DOHH2 (cell line): ENCODE data around the gene GRIN2C.
A peak's percentile ranks its signal among the peaks of the same experiment; 100 is the strongest.

Source experiments
- H3F3A ChIP-seq: fragments of 200-600 bp; sonication (generic), shearing (Covaris generic); 2 replicates; pipeline ENCODE4 v1.6.0; 2016; ENCODE audit warnings: antibody characterized with exemption, mild to moderate bottlenecking; ENCODE audit not compliant: control insufficient read depth, insufficient read depth
- H3K27ac ChIP-seq: fragments of 200-600 bp; sonication (generic); 2 replicates; pipeline ENCODE4 v1.5.1; 2014; ENCODE audit warnings: low read depth, mild to moderate bottlenecking, low read length, moderate library complexity
- H3K27me3 ChIP-seq: fragments of 200-600 bp; sonication (generic); 2 replicates; pipeline ENCODE4 v1.6.1; 2014; ENCODE audit warnings: mild to moderate bottlenecking, low read length, mixed read lengths; ENCODE audit not compliant: control insufficient read depth
- H3K36me3 ChIP-seq: fragments of 200-600 bp; sonication (generic); 2 replicates; pipeline ENCODE4 v1.6.1; 2014; ENCODE audit warnings: mild to moderate bottlenecking, low read length, moderate library complexity, mixed read lengths; ENCODE audit not compliant: control insufficient read depth
- H3K4me1 ChIP-seq: fragments of 200-600 bp; sonication (generic); 2 replicates; pipeline ENCODE4 v1.6.1; 2014; ENCODE audit warnings: mild to moderate bottlenecking, low read length, mixed read lengths; ENCODE audit not compliant: control insufficient read depth
- H3K4me2 ChIP-seq: fragments of 200-600 bp; sonication (generic); 2 replicates; pipeline ENCODE4 v1.6.0; 2014; ENCODE audit warnings: mild to moderate bottlenecking, low read length, moderate library complexity
- H3K4me3 ChIP-seq: fragments of 200-600 bp; sonication (generic); 2 replicates; pipeline ENCODE4 v1.5.1; 2014; ENCODE audit warnings: mild to moderate bottlenecking, low read length, mixed read lengths
- H3K79me2 ChIP-seq: fragments of 200-600 bp; sonication (generic); 2 replicates; pipeline ENCODE4 v1.6.1; 2014; ENCODE audit warnings: mild to moderate bottlenecking, low read length, mixed read lengths; ENCODE audit not compliant: control insufficient read depth
- H3K9me2 ChIP-seq: fragments of 200-600 bp; sonication (generic); replicated peaks from 2 replicates; pipeline ENCODE4 v1.6.1; 2014; ENCODE audit warnings: mild to moderate bottlenecking, low read length, mixed read lengths; ENCODE audit not compliant: control insufficient read depth
- H3K9me3 ChIP-seq: fragments of 200-600 bp; sonication (generic); 2 replicates; pipeline ENCODE4 v1.6.1; 2014; ENCODE audit warnings: antibody characterized with exemption, low read length, mixed read lengths; ENCODE audit not compliant: control insufficient read depth, insufficient read depth
- H4K20me1 ChIP-seq: fragments of 200-600 bp; sonication (generic); 2 replicates; pipeline ENCODE4 v1.6.0; 2014; ENCODE audit warnings: low read depth, mild to moderate bottlenecking, antibody characterized with exemption, low read length, moderate library complexity; ENCODE audit not compliant: control insufficient read depth, insufficient read depth
- CTCF ChIP-seq: fragments of 200-600 bp; sonication (generic); IDR thresholded peaks from one replicate; pipeline ENCODE4 v1.5.1; 2014; ENCODE audit warnings: antibody characterized with exemption, mild to moderate bottlenecking, low read depth, low read length; ENCODE audit not compliant: poor library complexity, severe bottlenecking
- EZH2phosphoT487 ChIP-seq: fragments of 200-600 bp; sonication (generic); IDR thresholded peaks from 2 replicates; pipeline ENCODE4 v1.6.1; 2017; ENCODE audit warnings: borderline replicate concordance, mild to moderate bottlenecking, antibody characterized with exemption, low read length, moderate library complexity, mixed read lengths

Gene GRIN2C

GRCh38 chr17:74840989-74841666 lies 18.6 kb downstream of the GRIN2C start:
- Histone ChIP-seq H3K36me3 (no peaks in the 10 kb centered on the region), H3K4me2 (peak overlapping the region; percentile 12; the same call in 1 of the 2 replicates), H3F3A (no peaks in the 10 kb centered on the region), H3K9me2 (no peaks in the 10 kb centered on the region), H4K20me1 (no peaks in the 10 kb centered on the region), H3K9me3 (no peaks in the 10 kb centered on the region), H3K79me2 (no peaks in the 10 kb centered on the region), H3K4me1 (peaks cover 12% of the 10 kb centered on the region), H3K27me3 (peaks cover 3% of the 10 kb centered on the region; the same call in 1 of the 2 replicates), H3K4me3 (no peak overlapping the region), H3K27ac (no peak overlapping the region)
- no peak for TF ChIP-seq EZH2phosphoT487
- no peak for TF ChIP-seq CTCF

GRCh38 chr17:74839990-74840852 lies 19.5 kb downstream of the GRIN2C start:
- Histone ChIP-seq H3K27me3 (peaks cover 3% of the 10 kb centered on the region; the same call in 1 of the 2 replicates), H3K79me2 (no peaks in the 10 kb centered on the region), H3K4me2 (peak overlapping the region; percentile 12; the same call in 1 of the 2 replicates), H3K4me3 (no peak overlapping the region), H3K9me2 (no peaks in the 10 kb centered on the region), H3K9me3 (no peaks in the 10 kb centered on the region), H3F3A (no peaks in the 10 kb centered on the region), H3K27ac (no peak overlapping the region), H4K20me1 (no peaks in the 10 kb centered on the region), H3K4me1 (peaks cover 13% of the 10 kb centered on the region), H3K36me3 (no peaks in the 10 kb centered on the region)
- TF ChIP-seq EZH2phosphoT487 (no peak), CTCF (no peak)

GRCh38 chr17:74838274-74838673 lies 21.4 kb downstream of the GRIN2C start:
- Histone ChIP-seq H3K4me3 (no peak overlapping the region), H3K79me2 (no peaks in the 10 kb centered on the region), H3K9me2 (no peaks in the 10 kb centered on the region), H3K4me2 (no peak overlapping the region), H3K27me3 (peaks cover 3% of the 10 kb centered on the region; the same call in 1 of the 2 replicates), H3F3A (peaks cover 3% of the 10 kb centered on the region; the same call in 1 of the 2 replicates), H3K9me3 (no peaks in the 10 kb centered on the region), H4K20me1 (no peaks in the 10 kb centered on the region), H3K27ac (no peak overlapping the region), H3K4me1 (peaks cover 33% of the 10 kb centered on the region), H3K36me3 (no peaks in the 10 kb centered on the region)
- TF ChIP-seq EZH2phosphoT487 (no peak), CTCF (no peak)
